PC-9 (cell line): ENCODE measurements around the gene MYO7B.

ENCODE experiments used
- CTCF ChIP-seq: fragments of 200-600 bp; sonication (generic); conservative IDR thresholded peaks from 2 replicates; pipeline ENCODE4 v1.6.1; 2017; ENCODE audit warnings: mixed run types, antibody characterized with exemption, mild to moderate bottlenecking, moderate library complexity
- EZH2 ChIP-seq: fragments of 200-600 bp; sonication (generic); IDR thresholded peaks from 2 replicates; pipeline ENCODE4 v1.8.0; 2017; ENCODE audit warnings: antibody characterized with exemption, low read depth

- TF ChIP-seq CTCF (no peak), EZH2 (no peak)
Measured at GRCh38 chr2:127670055-127670956, 134.8 kb downstream of the MYO7B start.
